ENCODE results near the gene TK2. TPM values are rescaled to one million over a fixed set of nuclear protein-coding genes. Genes with fewer than 3 reads are reported as not detected.

The TK2 gene
- total RNA-seq, 1 experiment from 2014 or later = 5.0 TPM

GRCh38 chr16:66598111-66598510 lies 48.2 kb upstream of the TK2 start:
- POLR2A ChIA-PET = interaction anchor here (0.6 kb wide), 1 partner anchor 1012 kb away, joined by 6 read pairs; no protein-coding TSS in a partner anchor
- Mint-ChIP-seq H3K9me3 (no peaks in the 10 kb centered on the region), H3K27me3 (ENCODE audit: low read depth) (peaks cover 6% of the 10 kb centered on the region; the same call in 1 of the 2 replicates), H3K4me3 (no peak overlapping the region), H3K27ac (no peak overlapping the region), H3K36me3 (no peaks in the 10 kb centered on the region), H3K4me1 (peaks cover 4% of the 10 kb centered on the region)
- DNase-seq (ENCODE audit: low spot score) (no peak), ATAC-seq (no peak)
- CTCF ChIA-PET = interaction anchor here (1.1 to 3.4 kb wide), 2 partner anchors 9 to 10 kb away, joined by 3 to 14 read pairs; no protein-coding TSS in a partner anchor
- TF ChIP-seq ZNF232 (CRISPR knock-in tag; IDR thresholded peaks at IDR 0.05) = no peak
- no peak for TF ChIP-seq EMX1 (CRISPR knock-in tag; IDR thresholded peaks at IDR 0.05)
- no peak for TF ChIP-seq NR1H2 (CRISPR knock-in tag; IDR thresholded peaks at IDR 0.05)
- TF ChIP-seq HMGA2 (CRISPR knock-in tag; IDR thresholded peaks at IDR 0.05) = no peak
- no peak for TF ChIP-seq PREB (CRISPR knock-in tag; IDR thresholded peaks at IDR 0.05; ENCODE audit: borderline replicate concordance)
- no peak for TF ChIP-seq ESRRA (CRISPR knock-in tag; IDR thresholded peaks at IDR 0.05; ENCODE audit: borderline replicate concordance)
- TF ChIP-seq ZNF263 (CRISPR knock-in tag; IDR thresholded peaks at IDR 0.05; ENCODE audit: low read depth) = no peak
- TF ChIP-seq USF2 (CRISPR knock-in tag; IDR thresholded peaks at IDR 0.05) = no peak
- TF ChIP-seq AFF4 (CRISPR knock-in tag; IDR thresholded peaks at IDR 0.05; ENCODE audit: borderline replicate concordance) = no peak
- TF ChIP-seq ZBTB43 (CRISPR knock-in tag; IDR thresholded peaks at IDR 0.05) = no peak

- ATAC-seq (no peak), DNase-seq (ENCODE audit: low spot score) (no peak)
- Mint-ChIP-seq H3K4me1 (no peaks in the 10 kb centered on the region; the same call in 1 of the 2 replicates), H3K36me3 (no peaks in the 10 kb centered on the region), H3K4me3 (no peak overlapping the region), H3K27me3 (ENCODE audit: low read depth) (peaks cover 3% of the 10 kb centered on the region; the same call in 1 of the 2 replicates), H3K27ac (no peak overlapping the region), H3K9me3 (no peaks in the 10 kb centered on the region)
- CTCF ChIA-PET = interaction anchor here (1.0 to 3.4 kb wide), 3 partner anchors 8 to 54 kb away, joined by 3 to 14 read pairs (median 5); no protein-coding TSS in a partner anchor
- POLR2A ChIA-PET = interaction anchor here (0.6 kb wide), 1 partner anchor 1012 kb away, joined by 6 read pairs; no protein-coding TSS in a partner anchor
- no peak for TF ChIP-seq AR (CRISPR knock-in tag; IDR thresholded peaks at IDR 0.05)
- TF ChIP-seq MAX (CRISPR knock-in tag; IDR thresholded peaks at IDR 0.05) = no peak
- TF ChIP-seq ZNF423 (CRISPR knock-in tag; IDR thresholded peaks at IDR 0.05) = no peak
- TF ChIP-seq E2F5 (CRISPR knock-in tag; IDR thresholded peaks at IDR 0.05) = no peak
- no peak for TF ChIP-seq ARID4B (CRISPR knock-in tag; IDR thresholded peaks at IDR 0.05; ENCODE audit: borderline replicate concordance)
These were observed 47.3 kb upstream of the TK2 start for GRCh38 chr16:66596986-66597848.
